Stimulated activated CD4-positive, alpha-beta T cell treated with anti-CD3 and anti-CD28 coated beads, Interleukin-15, amount 100 ng/mL, for 48 hours (primary cell): Measurements from ENCODE around the gene SLC13A4.

Experiments used
- DNase-seq, 2 donors: peaks; one replicate each; pipeline ENCODE4 v3.0.0-alpha.2; 2020; ENCODE audit warnings: low read depth in 2 of 2

Gene SLC13A4

DNA sequence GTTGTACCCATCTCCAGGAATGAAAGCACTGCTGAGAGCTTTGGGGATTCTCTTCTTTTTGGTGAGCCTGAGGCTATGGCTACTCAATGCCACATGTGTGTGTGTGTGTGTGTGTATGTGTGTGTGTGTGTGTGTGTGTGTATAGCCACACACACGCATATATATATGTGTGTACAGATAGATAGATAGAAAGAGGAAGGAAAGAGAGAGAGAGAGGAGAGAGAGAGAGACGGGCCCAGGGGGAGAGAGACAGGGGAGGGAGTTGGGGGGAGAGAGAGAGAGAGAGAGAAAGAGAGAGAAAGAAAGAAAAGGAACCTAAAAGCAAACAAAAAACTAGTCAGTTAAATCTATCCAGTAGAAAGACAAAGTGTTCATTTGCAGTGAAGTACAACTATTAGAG is 8.3 kb downstream of the SLC13A4 start:
- no peak for DNase-seq

- DNase-seq = no peak
These were observed 9.1 kb downstream of the SLC13A4 start for GRCh38 chr7:135718794-135719437.

GRCh38 chr7:135718219-135718618 is 9.8 kb downstream of the SLC13A4 start:
- DNase-seq = no peak

GRCh38 chr7:135717693-135718092 is 10.3 kb downstream of the SLC13A4 start:
- DNase-seq = no peak

- no peak for DNase-seq
These were observed 11.2 kb downstream of the SLC13A4 start for GRCh38 chr7:135716677-135717238.

DNA sequence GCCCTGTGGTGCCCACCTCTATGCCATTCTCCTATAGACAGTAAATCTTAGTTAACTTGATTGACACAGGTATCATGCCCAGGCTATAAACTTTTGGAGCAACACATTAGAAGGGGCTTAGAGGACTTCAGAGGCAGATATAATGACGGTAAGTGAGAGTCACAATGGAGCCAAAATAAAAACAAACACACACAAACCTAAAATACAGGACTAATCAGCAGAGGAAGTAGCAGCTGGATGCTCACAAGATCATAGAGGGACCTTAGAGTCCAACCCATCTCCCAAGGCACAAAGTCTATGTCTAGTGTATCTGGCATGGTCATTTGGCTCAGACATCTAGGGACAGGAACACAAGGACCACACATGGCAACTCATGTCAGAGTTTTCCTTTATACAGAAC is 12.3 kb downstream of the SLC13A4 start:
- DNase-seq = no peak

- no peak for DNase-seq
These were observed 12.9 kb downstream of the SLC13A4 start for GRCh38 chr7:135715055-135715522.

DNA sequence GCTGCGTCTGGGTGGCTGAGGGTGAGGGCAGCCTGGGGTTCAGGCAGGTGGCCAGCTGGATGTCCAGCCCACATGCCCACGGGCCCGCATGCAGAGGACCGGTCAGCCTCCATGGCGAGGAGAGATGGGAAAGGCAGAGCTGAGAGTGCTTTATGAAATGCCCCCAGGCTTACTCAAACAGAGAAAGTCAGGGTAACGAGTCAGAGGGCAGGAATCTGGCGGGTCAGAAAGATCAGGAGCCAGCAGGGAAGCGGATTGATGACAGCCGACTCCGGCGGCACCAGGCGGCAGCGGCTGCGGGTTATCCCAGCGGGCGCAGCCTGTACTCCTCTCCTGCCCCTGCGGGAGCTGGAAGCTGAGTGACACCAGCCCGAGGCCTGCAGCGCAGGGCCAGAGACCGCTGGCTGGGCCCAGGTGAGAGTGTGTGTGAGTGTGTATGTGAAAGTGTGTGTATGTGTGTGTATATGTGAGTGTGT is 13.4 kb downstream of the SLC13A4 start:
- DNase-seq = no peak

- DNase-seq = no peak
These were observed 14.0 kb downstream of the SLC13A4 start for GRCh38 chr7:135713836-135714470.

DNA sequence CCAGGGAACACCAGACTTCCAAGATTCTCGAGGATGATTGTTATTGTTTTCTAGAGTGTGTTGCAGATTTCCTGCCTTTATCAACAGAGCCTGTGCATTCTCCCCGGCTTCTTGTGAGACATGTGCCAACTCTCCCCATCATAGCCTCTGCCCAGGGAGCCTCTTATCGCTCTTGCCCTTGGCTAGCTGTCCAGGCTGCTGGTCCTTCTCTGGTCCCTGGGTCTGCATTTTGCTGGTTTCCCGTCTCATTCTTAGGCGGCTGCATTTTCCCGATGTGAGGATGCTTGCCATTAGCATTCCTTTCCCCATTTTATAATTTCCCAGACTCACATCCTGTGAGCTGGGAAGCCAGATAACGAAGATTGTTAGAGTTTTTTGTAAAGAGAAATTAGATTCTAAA is 15.2 kb downstream of the SLC13A4 start:
- no peak for DNase-seq

DNA sequence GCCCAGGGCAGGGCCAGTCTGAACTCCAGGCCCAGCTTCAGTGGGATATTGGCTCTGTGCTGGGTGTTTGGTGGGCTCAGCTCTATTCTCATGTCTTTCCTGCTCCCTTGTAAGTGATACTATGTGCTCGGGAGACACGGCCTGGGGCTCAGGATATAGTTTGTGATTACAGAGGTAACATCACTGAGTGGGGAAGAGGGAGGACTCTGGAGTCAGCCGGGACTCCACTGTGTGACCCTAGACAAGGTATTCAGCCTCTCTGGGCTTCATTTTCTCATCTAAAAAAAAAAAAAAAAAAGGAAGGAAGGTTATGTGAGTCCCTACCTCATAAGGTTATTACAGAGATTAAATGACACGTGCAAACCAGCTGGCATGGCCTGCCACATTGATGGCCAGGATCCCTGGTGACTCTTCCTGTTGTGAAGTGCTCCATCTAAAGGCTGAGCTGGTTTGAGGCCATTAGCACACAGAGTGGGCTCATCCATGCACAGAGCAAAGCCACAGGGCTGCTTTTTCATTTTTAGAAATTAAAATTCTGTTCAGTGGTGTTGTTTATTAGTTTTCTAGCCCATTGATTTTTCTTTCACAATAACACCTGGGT is 15.7 kb downstream of the SLC13A4 start:
- DNase-seq = no peak

GRCh38 chr7:135711139-135711469 is 16.9 kb downstream of the SLC13A4 start:
- DNase-seq = no peak

GRCh38 chr7:135710417-135711138 is 17.4 kb downstream of the SLC13A4 start:
- DNase-seq = no peak

- DNase-seq = no peak
These were observed 18.5 kb downstream of the SLC13A4 start for GRCh38 chr7:135709508-135709907.

- DNase-seq = no peak
These were observed 19.9 kb downstream of the SLC13A4 start for GRCh38 chr7:135708041-135708440.

GRCh38 chr7:135707570-135707966 is 20.4 kb downstream of the SLC13A4 start:
- no peak for DNase-seq

- no peak for DNase-seq
These were observed 21.0 kb downstream of the SLC13A4 start for GRCh38 chr7:135706858-135707569.

DNA sequence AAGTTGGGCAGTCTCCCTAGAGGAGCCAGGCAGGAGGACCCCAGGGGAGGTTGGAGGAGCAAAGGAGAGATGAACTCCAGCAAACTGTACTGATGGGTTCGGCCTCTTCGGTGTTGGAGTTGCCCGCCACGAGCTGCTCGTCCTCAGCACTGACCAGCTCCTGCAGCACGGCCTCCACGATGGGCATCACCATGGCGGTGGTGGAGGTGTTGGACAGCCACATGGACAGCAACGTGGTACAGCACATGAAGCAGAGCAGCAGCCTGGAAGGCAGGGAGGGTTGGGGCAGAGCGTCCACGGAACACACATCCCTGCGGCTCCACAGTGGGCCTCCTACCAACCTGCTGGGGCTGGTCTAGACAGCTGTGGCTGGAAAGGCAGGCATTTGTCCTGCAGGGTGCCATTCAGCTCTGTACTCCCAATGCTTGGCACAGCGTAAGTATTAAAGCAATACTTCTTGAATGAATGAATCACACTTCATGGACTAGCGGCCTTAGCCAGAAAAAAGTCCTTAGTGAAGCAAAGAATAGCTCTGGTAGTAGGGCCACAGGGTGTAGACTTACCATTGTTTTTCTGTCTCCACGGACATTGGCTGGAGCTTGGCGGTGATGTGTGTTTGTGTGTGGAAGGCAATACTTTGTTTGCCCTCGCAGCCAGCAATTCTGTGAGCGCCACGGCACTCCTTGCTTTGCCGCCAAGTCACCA is 21.8 kb downstream of the SLC13A4 start:
- DNase-seq = no peak

DNA sequence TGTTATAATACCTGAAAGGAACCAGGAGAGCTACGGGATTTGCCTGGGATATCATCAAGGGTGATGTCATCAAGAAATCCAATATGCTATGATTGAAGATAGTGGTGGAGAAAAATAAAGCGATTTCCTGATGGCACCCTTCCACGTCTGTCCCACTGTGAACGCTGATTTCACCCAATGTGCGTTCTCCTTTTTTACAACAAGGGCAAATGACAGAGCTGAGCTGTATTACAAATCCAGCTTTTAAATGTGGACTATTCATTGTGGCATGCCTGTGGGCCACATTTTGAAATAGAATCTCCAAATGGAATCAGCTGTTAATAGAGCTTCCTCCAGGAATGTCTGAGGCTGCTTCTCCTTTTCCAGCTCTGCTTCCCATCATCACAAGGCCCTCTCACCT is 23.3 kb downstream of the SLC13A4 start:
- DNase-seq = no peak

DNA sequence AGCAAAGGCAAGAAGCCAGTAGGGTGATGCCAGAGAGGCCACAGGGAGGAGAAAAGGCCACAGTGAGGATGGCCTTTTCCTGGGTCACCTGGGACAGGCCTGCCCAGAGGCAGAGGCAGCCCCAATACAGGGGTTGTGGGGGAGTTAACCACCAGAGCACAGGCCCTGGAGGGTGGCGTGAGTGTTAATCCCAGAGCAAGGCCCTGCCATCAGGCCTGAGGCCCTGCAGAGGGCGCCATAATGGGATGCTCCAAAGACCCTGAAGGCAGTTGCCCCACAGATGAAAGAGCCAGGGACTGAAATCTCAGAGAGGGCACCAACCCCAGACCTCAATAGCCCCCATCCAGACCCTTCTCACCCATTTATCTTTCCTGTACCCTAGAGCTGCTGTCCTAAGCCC is 23.9 kb downstream of the SLC13A4 start:
- no peak for DNase-seq
